NT2/D1 (cell line): ENCODE measurements around the gene SERPINA3.

Experiments
- SUZ12 ChIP-seq: IDR thresholded peaks from 2 replicates; pipeline ENCODE4 v1.6.1; 2011; ENCODE audit not compliant: insufficient read length, insufficient read depth; ENCODE audit errors: extremely low read depth
- YY1 ChIP-seq: IDR thresholded peaks from 2 replicates; pipeline ENCODE4 v1.6.1; 2011; ENCODE audit not compliant: insufficient read length, insufficient read depth
- ZNF274 ChIP-seq: IDR thresholded peaks from 2 replicates; pipeline ENCODE4 v1.6.1; 2011; ENCODE audit warnings: mild to moderate bottlenecking, low read depth, low read length

DNA sequence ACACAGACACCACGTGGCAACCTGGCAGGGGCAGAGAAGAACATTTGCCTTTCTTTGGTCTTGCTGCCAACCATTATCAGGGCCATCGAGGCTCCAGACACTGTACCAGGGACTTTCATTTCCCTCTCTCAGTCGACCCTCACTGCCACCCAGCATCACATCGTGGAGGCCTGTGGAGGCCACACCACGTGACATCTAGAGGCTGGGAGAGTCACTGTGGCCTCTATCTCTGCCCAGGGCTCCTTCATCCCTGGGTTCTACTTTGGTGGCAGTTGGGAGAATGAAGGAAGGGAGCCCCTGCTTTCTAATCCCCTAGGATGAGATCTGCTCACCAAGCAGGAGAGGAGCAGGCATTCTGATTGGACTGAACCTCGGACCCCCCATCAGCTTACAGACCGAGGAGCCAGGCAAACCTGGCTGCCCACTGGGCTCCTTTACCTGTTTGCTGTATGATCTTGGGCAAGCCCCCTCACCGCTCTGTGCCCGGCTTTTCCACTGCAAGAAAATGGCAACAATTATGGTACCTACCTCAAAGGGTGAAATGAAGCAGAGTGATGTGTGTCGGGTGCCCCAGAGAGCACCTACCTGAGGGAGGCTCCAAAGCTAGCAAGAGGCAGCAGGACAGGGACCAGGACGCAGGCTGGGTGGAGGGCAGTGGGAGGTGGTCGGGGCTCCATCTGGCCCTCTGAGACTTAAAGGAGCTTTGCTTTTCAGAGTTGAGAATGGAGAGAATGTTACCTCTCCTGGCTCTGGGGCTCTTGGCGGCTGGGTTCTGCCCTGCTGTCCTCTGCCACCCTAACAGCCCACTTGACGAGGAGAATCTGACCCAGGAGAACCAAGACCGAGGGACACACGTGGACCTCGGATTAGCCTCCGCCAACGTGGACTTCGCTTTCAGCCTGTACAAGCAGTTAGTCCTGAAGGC lies 1.8 kb downstream of the SERPINA3 start:
- TF ChIP-seq YY1 (no peak), SUZ12 (no peak), ZNF274 (no peak)
